ENCODE data around the gene DAZL.
A peak's percentile ranks its signal among the peaks of the same experiment; 100 is the strongest.

DAZL gene

DNA sequence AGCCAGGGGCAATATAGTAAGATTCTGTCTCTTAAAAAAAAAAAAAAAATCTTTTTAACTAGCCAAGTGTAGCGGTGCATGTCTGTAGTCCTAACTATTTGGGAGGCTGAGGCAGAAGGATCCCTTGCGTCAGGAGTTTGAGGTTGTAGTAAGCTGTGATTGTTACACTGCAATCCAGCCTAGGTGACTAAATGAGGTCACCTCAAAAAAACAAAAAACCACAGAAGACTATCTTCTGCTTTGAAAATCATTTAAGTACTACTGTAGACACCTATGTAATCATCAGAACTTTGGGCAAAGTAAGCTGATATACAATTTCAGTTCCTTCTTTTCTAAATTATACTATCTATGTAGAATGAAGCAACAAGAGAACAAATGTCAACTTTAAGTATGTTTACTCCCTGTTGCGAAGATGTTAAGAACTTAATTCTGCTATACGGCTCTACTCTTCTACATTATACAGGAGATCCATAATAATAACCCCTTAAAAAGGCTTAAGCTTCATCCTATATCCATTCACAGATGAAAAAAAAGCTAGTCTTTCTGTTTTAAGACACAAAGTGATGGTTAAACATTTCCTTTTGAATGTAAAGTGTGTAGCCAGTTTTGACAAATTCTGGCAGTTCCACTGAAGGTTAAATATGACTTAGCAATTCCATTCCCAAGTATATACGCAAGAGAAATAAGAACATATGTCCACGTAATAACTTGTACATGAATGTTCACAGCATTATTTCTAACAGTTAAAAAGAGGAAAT is 15.2 kb downstream of the DAZL start:
- no peak for DNase-seq

GRCh38 chr3:16589120-16589519 is 16.1 kb downstream of the DAZL start:
- no peak for DNase-seq

DNA sequence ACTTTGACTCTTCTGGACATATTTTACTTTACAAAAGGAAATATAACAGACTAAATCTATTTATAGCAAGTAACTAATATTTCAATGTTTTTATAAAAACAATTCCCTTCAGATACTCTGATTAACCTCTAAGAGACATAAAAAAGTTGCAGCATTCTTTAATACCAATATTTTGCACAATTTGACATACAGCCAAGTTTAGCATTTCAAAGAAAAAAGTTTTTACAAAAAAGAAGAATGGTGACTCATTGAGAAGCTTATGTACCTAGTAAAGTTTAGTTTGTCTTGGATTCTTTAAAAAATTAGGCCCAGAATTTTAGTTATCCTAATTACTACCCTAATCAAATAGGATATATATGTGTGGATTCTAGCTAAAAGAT is 17.6 kb downstream of the DAZL start:
- no peak for DNase-seq

- DNase-seq: no peak
Measured at GRCh38 chr3:16587047-16587680, 18.1 kb downstream of the DAZL start.

GRCh38 chr3:16584880-16585279 is 20.3 kb downstream of the DAZL start:
- DNase-seq: no peak

- DNase-seq: no peak
Measured at GRCh38 chr3:16583551-16583950, 21.7 kb downstream of the DAZL start.

DNA sequence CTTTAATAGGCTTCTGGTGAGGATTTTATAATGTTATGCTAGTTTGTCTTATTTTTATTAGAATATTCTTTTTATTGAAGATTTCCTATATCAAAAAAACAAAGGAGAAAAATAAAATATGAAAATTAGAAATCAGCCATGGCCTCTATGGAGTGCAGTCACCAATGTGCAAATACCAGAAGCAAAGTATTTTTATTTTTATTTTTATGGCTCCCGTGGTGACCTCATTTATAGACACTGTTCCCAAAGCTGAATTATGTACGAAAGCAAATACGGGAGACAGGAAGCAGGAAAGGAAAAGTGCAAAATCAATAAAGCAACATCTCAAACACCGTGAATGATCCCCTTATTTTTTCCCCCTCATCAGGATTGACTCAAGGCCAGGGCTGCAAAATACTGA is 35.1 kb downstream of the DAZL start:
- DNase-seq: no peak

GRCh38 chr3:16568532-16568931 is 36.7 kb downstream of the DAZL start:
- no peak for DNase-seq

GRCh38 chr3:16568115-16568514 is 37.1 kb downstream of the DAZL start:
- no peak for DNase-seq

- DNase-seq: no peak
Measured at GRCh38 chr3:16559653-16560365, 45.4 kb downstream of the DAZL start.

- DNase-seq: no peak
Measured at GRCh38 chr3:16554126-16554525, 51.1 kb downstream of the DAZL start.

- DNase-seq: no peak
Measured at GRCh38 chr3:16552757-16553156, 52.5 kb downstream of the DAZL start.

DNA sequence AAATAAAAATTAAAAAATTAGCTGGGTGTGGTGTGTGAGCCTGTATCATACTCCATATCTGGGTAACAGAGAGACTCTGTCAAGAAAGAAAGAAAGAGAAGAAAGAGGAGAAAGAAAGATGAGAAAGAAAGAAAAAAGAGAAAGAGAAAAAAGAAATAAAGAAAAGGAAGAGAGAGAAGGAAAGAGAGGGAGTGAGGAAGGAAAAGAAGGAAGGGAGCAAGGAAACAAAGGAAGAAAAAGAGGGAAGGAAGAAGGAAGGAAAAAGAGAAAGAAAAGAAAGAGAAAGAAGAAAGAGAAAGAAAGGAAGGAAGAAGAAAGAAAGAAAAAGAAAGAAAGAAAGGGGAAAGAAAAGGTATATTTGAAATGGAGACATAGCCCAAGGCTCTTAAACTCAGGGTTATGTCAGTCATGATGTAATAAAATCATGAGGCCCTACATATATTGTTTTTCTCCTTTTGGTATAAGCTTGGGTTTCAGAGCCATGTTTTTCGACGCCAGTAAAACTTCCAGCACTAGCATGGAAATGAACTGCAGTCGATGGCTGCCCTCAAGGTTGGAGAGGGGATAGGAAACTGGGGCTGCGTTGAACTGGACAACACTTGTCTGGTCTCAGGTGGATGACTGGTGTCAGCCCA is 53.8 kb downstream of the DAZL start:
- no peak for DNase-seq

- peak; percentile 76 for DNase-seq
Measured at GRCh38 chr3:16550676-16551341, 54.4 kb downstream of the DAZL start.

DNA sequence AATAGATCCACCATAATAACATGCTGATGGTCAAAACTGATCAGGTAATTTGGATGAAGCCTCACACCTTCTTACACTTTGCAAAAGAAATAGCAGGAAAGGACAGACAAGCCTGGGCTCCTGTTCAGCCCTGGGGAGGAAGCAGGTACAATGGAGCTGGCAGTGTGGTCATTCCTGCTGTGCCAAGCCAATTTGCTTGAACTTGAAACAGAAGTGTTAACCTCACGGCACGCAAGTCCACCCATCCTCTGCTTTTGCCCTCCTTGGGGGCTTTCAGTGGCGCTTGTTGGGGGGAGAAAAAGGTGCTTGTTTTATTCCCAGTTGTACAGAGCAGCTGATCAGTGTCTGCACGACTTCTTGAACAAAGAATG is 54.9 kb downstream of the DAZL start:
- DNase-seq: no peak

DNA sequence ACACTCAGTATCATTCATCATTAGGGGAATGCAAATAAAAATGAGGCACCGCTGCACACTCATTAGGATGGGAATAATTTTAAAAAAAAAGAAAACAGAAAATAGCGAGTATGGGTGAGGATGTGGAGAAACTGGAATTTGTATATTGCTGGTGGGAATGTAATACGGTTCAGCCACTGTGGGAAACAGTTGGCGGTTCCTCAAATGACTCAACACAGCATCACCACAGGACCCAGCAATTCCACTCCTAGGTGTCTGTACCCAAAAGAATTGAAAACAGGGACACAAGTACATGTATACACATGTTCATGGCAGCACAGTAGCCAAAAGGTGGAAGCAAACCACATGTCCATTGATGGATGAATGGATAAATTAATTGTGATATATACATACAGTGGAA is 56.5 kb downstream of the DAZL start:
- DNase-seq: no peak

- DNase-seq: no peak
Measured at GRCh38 chr3:16547561-16548357, 57.5 kb downstream of the DAZL start.

- no peak for DNase-seq
Measured at GRCh38 chr3:16546186-16547010, 58.8 kb downstream of the DAZL start.

GRCh38 chr3:16545413-16546185 is 59.6 kb downstream of the DAZL start:
- DNase-seq: no peak

GRCh38 chr3:16543242-16543864 is 61.9 kb downstream of the DAZL start:
- DNase-seq: no peak
